Neural cell (in vitro differentiated cells): Measurements from ENCODE around the gene HIVEP1. TPM values are rescaled to one million over a fixed set of nuclear protein-coding genes. Genes with fewer than 3 reads are reported as not detected.

Experiments
- H2AFZ ChIP-seq: fragments of 200-600, 300-800 bp; sonication (generic), shearing (Covaris generic); 2 replicates; pipeline ENCODE4 v1.6.0; 2014; ENCODE audit warnings: low read depth, mild to moderate bottlenecking, antibody characterized with exemption, low read length, moderate library complexity
- H3F3A ChIP-seq: fragments of 200-600 bp; shearing (Covaris generic); 2 replicates; pipeline ENCODE4 v1.6.1; 2016; ENCODE audit warnings: mild to moderate bottlenecking, moderate library complexity, mixed read lengths, antibody characterized with exemption, low read length; ENCODE audit not compliant: insufficient read depth, poor library complexity, severe bottlenecking
- H3K27ac ChIP-seq: fragments of 200-600, 300-800 bp; sonication (generic), shearing (Covaris generic); 2 replicates; pipeline ENCODE4 v1.5.1; 2014; ENCODE audit warnings: mild to moderate bottlenecking, low read length, moderate library complexity
- H3K27me3 ChIP-seq: fragments of 300-800, 200-600 bp; sonication (generic), shearing (Covaris generic); 2 replicates; pipeline ENCODE4 v1.6.0; 2014; ENCODE audit warnings: mild to moderate bottlenecking, low read depth, low read length, moderate library complexity; ENCODE audit not compliant: insufficient read depth
- H3K36me3 ChIP-seq: fragments of 300-800, 200-600 bp; sonication (generic), shearing (Covaris generic); 2 replicates; pipeline ENCODE4 v1.5.1; 2014; ENCODE audit warnings: mild to moderate bottlenecking, antibody characterized with exemption, low read length, moderate library complexity; ENCODE audit not compliant: insufficient read depth
- H3K4me2 ChIP-seq: fragments of 300-800, 200-600 bp; sonication (generic), shearing (Covaris generic); 2 replicates; pipeline ENCODE4 v1.6.0; 2014; ENCODE audit warnings: mild to moderate bottlenecking, low read length
- H3K4me3 ChIP-seq: fragments of 300-800, 200-600 bp; sonication (generic), shearing (Covaris generic); 2 replicates; pipeline ENCODE4 v1.5.1; 2014; ENCODE audit warnings: mild to moderate bottlenecking, low read length, moderate library complexity
- H3K79me2 ChIP-seq: fragments of 200-600 bp; shearing (Covaris generic); replicated peaks from 2 replicates; pipeline ENCODE4 v1.6.0; 2014; ENCODE audit warnings: mild to moderate bottlenecking, low read length, moderate library complexity; ENCODE audit not compliant: insufficient read depth
- H3K9ac ChIP-seq: fragments of 300-800, 200-600 bp; sonication (generic), shearing (Covaris generic); 2 replicates; pipeline ENCODE4 v1.6.1; 2016; ENCODE audit warnings: mild to moderate bottlenecking, low read length, mixed read lengths
- H3K9me2 ChIP-seq: fragments of 200-600 bp; shearing (Covaris generic); 2 replicates; pipeline ENCODE4 v1.6.1; 2016; ENCODE audit warnings: mild to moderate bottlenecking, low read length, mixed read lengths; ENCODE audit not compliant: insufficient read depth
- H3K9me3 ChIP-seq: fragments of 200-600, 300-800 bp; sonication (generic), shearing (Covaris generic); 2 replicates; pipeline ENCODE4 v1.6.1; 2016; ENCODE audit warnings: mild to moderate bottlenecking, mixed run types, low read length, moderate library complexity, mixed read lengths
- H4K20me1 ChIP-seq: fragments of 200-600 bp; shearing (Covaris generic); 2 replicates; pipeline ENCODE4 v1.6.1; 2016; ENCODE audit warnings: mild to moderate bottlenecking, mixed run types; ENCODE audit not compliant: insufficient read depth
- CTCF ChIP-seq: fragments of 450-650 bp; IDR thresholded peaks from 2 replicates; pipeline ENCODE4 v1.5.1; 2014; ENCODE audit warnings: antibody characterized with exemption, mild to moderate bottlenecking, moderate library complexity; ENCODE audit not compliant: poor library complexity, severe bottlenecking
- EP300 ChIP-seq: fragments of 450-650 bp; conservative IDR thresholded peaks from 2 replicates; pipeline ENCODE4 v1.6.1; 2014; ENCODE audit warnings: antibody characterized with exemption, mild to moderate bottlenecking, moderate library complexity; ENCODE audit not compliant: poor library complexity, severe bottlenecking
- EZH2 ChIP-seq: fragments of 200-600, 300-800 bp; shearing (Covaris generic), sonication (generic); IDR thresholded peaks from 2 replicates; pipeline ENCODE4 v1.6.1; 2014; ENCODE audit warnings: antibody characterized with exemption, low read length, borderline replicate concordance, mild to moderate bottlenecking; ENCODE audit not compliant: insufficient read depth, poor library complexity, severe bottlenecking
- MXI1 ChIP-seq: fragments of 450-650 bp; conservative IDR thresholded peaks from 2 replicates; pipeline ENCODE4 v1.6.1; 2014; ENCODE audit warnings: antibody characterized with exemption, mild to moderate bottlenecking; ENCODE audit not compliant: poor library complexity, severe bottlenecking
- POLR2AphosphoS5 ChIP-seq: IDR thresholded peaks from 2 replicates; pipeline ENCODE4 v1.6.1; 2012
- RAD21 ChIP-seq: fragments of 450-650 bp; conservative IDR thresholded peaks from 2 replicates; pipeline ENCODE4 v1.6.1; 2014; ENCODE audit warnings: antibody characterized with exemption, mild to moderate bottlenecking, moderate library complexity
- REST ChIP-seq: IDR thresholded peaks from 2 replicates; pipeline ENCODE4 v1.6.1; 2012; ENCODE audit warnings: borderline replicate concordance
- SMC3 ChIP-seq: fragments of 450-650 bp; conservative IDR thresholded peaks from 2 replicates; pipeline ENCODE4 v1.6.1; 2014; ENCODE audit warnings: antibody characterized with exemption, mild to moderate bottlenecking, moderate library complexity; ENCODE audit not compliant: poor library complexity
- TAF1 ChIP-seq: IDR thresholded peaks from 2 replicates; pipeline ENCODE4 v1.6.1; 2012; ENCODE audit warnings: low read depth
- polyA plus RNA-seq: library from polyadenylated mRNA; depleted of rRNA; stranded (reverse); fragments of >200 nt; gene quantifications from 2 replicates; pipeline ENCODE4 v1.2.3, GENCODE V29; 2014

HIVEP1 gene
- polyA plus RNA-seq, 1 donor from 2014 or later, result 3.6 TPM

- H3K9ac ChIP-seq, result peak overlapping the region; percentile 30
These were observed 2.9 kb upstream of the HIVEP1 start for GRCh38 chr6:12009180-12009685.

GRCh38 chr6:12009876-12010634, 2.1 kb upstream of the HIVEP1 start:
- Histone ChIP-seq H3K79me2 (peaks cover 14% of the 10 kb centered on the region), H3K36me3 (no peaks in the 10 kb centered on the region), H3K9me3 (no peaks in the 10 kb centered on the region), H3K9ac (no peak overlapping the region), H3K27me3 (no peaks in the 10 kb centered on the region), H3K27ac (no peak overlapping the region), H3F3A (no peaks in the 10 kb centered on the region), H3K4me3 (peak overlapping the region; percentile 72), H2AFZ (no peak overlapping the region), H4K20me1 (no peaks in the 10 kb centered on the region), H3K9me2 (no peaks in the 10 kb centered on the region), H3K4me2 (peak overlapping the region; percentile 9)
- TF ChIP-seq SMC3, result no peak
- TF ChIP-seq REST, result no peak
- no peak for TF ChIP-seq EZH2
- TF ChIP-seq TAF1, result no peak
- no peak for TF ChIP-seq EP300
- no peak for TF ChIP-seq POLR2AphosphoS5
- TF ChIP-seq RAD21, result no peak
- no peak for TF ChIP-seq MXI1
- no peak for TF ChIP-seq CTCF

More at GRCh38 chr6:12009180-12009685, 2.9 kb upstream of the HIVEP1 start:
- peak overlapping the region; percentile 72 for H3K4me3 ChIP-seq
- TF ChIP-seq MXI1 (no peak), EZH2 (no peak), REST (no peak), POLR2AphosphoS5 (no peak), EP300 (no peak)
- H3K36me3 ChIP-seq, result no peaks in the 10 kb centered on the region
- H3K79me2 ChIP-seq, result peaks cover 5% of the 10 kb centered on the region
- no peaks in the 10 kb centered on the region for H4K20me1 ChIP-seq
- H3K9me2 ChIP-seq, result no peaks in the 10 kb centered on the region
- no peak overlapping the region for H2AFZ ChIP-seq
- H3K4me2 ChIP-seq, result peak overlapping the region; percentile 9
- no peaks in the 10 kb centered on the region for H3F3A ChIP-seq
- no peaks in the 10 kb centered on the region for H3K27me3 ChIP-seq
- H3K27ac ChIP-seq, result no peak overlapping the region
- no peaks in the 10 kb centered on the region for H3K9me3 ChIP-seq
